BJ (cell line): ENCODE results near the gene SPIB. TPM values are rescaled to one million over a fixed set of nuclear protein-coding genes. Genes with fewer than 3 reads are reported as not detected.

Experiments
- CTCF ChIA-PET: fragments of 350-600 bp; formaldehyde crosslinking; extraction: SDS; loops from one replicate; lab custom pipeline; 2021; ENCODE audit warnings: antibody characterized with exemption, inconsistent platforms; lab: Yijun Ruan, JAX
- POLR2A ChIA-PET: fragments of 300-600 bp; sonication (Branson Sonifier 250); formaldehyde crosslinking; extraction: SDS; loops from one replicate; lab custom pipeline; 2021; ENCODE audit warnings: antibody characterized with exemption; lab: Charles Lee
- DNase-seq: peaks from one replicate; pipeline ENCODE4 v3.0.0-alpha.2; 2011; ENCODE audit warnings: low read depth
- H3K27me3 ChIP-seq: 2 replicates; pipeline ENCODE4 v1.6.0; 2011; ENCODE audit warnings: low read length; ENCODE audit not compliant: control insufficient read depth, insufficient read depth
- H3K36me3 ChIP-seq: 2 replicates; pipeline ENCODE4 v1.5.1; 2011; ENCODE audit warnings: low read length; ENCODE audit not compliant: control insufficient read depth, insufficient read depth
- H3K4me3 ChIP-seq: 2 replicates; pipeline ENCODE4 v1.5.1; 2011; ENCODE audit warnings: low read depth, mild to moderate bottlenecking, control low read depth, low read length
- polyA plus RNA-seq: library from polyadenylated mRNA; depleted of rRNA; stranded (reverse); fragments of >200 nt; gene quantifications from 2 replicates; pipeline ENCODE4 v1.2.3, GENCODE V29; 2011
- TF ChIP-seq, protein P1 (sequence below): IDR thresholded peaks from 2 replicates; pipeline ENCODE4 v1.5.1; 2011; ENCODE audit warnings: low read depth, mild to moderate bottlenecking, control low read depth, inconsistent platforms, low read length, moderate library complexity; ENCODE audit not compliant: insufficient read depth

SPIB gene
- polyA plus RNA-seq, 1 experiment, result not detected

- Histone ChIP-seq H3K4me3 (peak overlapping the region; percentile 46), H3K36me3 (no peaks in the 10 kb centered on the region), H3K27me3 (peaks cover 9% of the 10 kb centered on the region)
- CTCF ChIA-PET, result interaction anchor here (1.5 kb wide), 1 partner anchor 29 kb away, joined by 3 read pairs; no protein-coding TSS in a partner anchor
- DNase-seq, result no peak
- TF ChIP-seq, protein P1, sequence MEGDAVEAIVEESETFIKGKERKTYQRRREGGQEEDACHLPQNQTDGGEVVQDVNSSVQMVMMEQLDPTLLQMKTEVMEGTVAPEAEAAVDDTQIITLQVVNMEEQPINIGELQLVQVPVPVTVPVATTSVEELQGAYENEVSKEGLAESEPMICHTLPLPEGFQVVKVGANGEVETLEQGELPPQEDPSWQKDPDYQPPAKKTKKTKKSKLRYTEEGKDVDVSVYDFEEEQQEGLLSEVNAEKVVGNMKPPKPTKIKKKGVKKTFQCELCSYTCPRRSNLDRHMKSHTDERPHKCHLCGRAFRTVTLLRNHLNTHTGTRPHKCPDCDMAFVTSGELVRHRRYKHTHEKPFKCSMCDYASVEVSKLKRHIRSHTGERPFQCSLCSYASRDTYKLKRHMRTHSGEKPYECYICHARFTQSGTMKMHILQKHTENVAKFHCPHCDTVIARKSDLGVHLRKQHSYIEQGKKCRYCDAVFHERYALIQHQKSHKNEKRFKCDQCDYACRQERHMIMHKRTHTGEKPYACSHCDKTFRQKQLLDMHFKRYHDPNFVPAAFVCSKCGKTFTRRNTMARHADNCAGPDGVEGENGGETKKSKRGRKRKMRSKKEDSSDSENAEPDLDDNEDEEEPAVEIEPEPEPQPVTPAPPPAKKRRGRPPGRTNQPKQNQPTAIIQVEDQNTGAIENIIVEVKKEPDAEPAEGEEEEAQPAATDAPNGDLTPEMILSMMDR, result no peak
- POLR2A ChIA-PET, result no interaction called here
Observed at GRCh38 chr19:50431343-50432220, 12.8 kb downstream of the SPIB start.

- TF ChIP-seq, protein P1, result no peak
- Histone ChIP-seq H3K36me3 (no peaks in the 10 kb centered on the region), H3K27me3 (peaks cover 9% of the 10 kb centered on the region), H3K4me3 (peak within 1 kb of the TSS; percentile 46)
- CTCF ChIA-PET, result interaction anchor here (1.5 kb wide), 1 partner anchor 25 kb away, joined by 3 read pairs; no protein-coding TSS in a partner anchor
- no peak for DNase-seq
- POLR2A ChIA-PET, result no interaction called here
Observed at GRCh38 chr19:50432221-50433028, 13.7 kb downstream of the SPIB start, which contains the start of gene MYBPC2. TSS of gene MYBPC2 (plus strand) at chr19:50432892. CDS start at chr19:50432954, 62 bp downstream.

- H3K27me3 ChIP-seq, result peaks cover 9% of the 10 kb centered on the region
- TF ChIP-seq, protein P1, result no peak
- POLR2A ChIA-PET, result no interaction called here
Observed at GRCh38 chr19:50433201-50434180, 14.8 kb downstream of the SPIB start.

GRCh38 chr19:50434525-50434924 is 15.8 kb downstream of the SPIB start:
- TF ChIP-seq, protein P1, result no peak
- Histone ChIP-seq H3K27me3 (peaks cover 9% of the 10 kb centered on the region), H3K36me3 (no peaks in the 10 kb centered on the region), H3K4me3 (no peak overlapping the region)
- ChIA-PET CTCF (interaction anchor here (1.1 kb wide), 1 partner anchor 11 kb away, joined by 3 read pairs; no protein-coding TSS in a partner anchor), POLR2A (no interaction called here)
- DNase-seq, result no peak

More at GRCh38 chr19:50433201-50434180, 14.8 kb downstream of the SPIB start:
- CTCF ChIA-PET, result interaction anchor here (1.1 to 1.5 kb wide), 2 partner anchors 10 to 24 kb away, joined by 3 read pairs; no protein-coding TSS in a partner anchor
- no peak overlapping the region for H3K4me3 ChIP-seq
- no peak for DNase-seq
- H3K36me3 ChIP-seq, result no peaks in the 10 kb centered on the region
